K562 (cell line): ENCODE measurements around the gene CASP7.

ENCODE experiments used
- EZH2 ChIP-seq: IDR thresholded peaks from 2 replicates; pipeline ENCODE4 v1.6.1; 2012; ENCODE audit warnings: low read depth, mild to moderate bottlenecking, inconsistent platforms, low read length, borderline replicate concordance
- HDAC1 ChIP-seq, 2 experiments: fragments of 450-650 bp; IDR thresholded peaks; 2 replicates each; pipeline ENCODE4 v1.6.1; 2016 to 2017; ENCODE audit warnings: inconsistent platforms in 1 of 2, mild to moderate bottlenecking in 1 of 2, moderate library complexity in 1 of 2
- JUN ChIP-seq, 2 experiments: sonication (generic) in 1 of 2; formaldehyde crosslinking in 1 of 2; IDR thresholded peaks; 2 replicates each; pipeline versions ENCODE4 v1.6.1 to v1.8.0; 2012 to 2022; ENCODE audit warnings: borderline replicate concordance in 2 of 2, mild to moderate bottlenecking in 2 of 2, improper control_type of control experiment in 1 of 2, low read depth in 1 of 2, low read length in 1 of 2, missing genetic modification reagents in 1 of 2
- NCOA1 ChIP-seq: fragments of 450-650 bp; IDR thresholded peaks from 2 replicates; pipeline ENCODE4 v1.6.1; 2016; ENCODE audit warnings: low read depth
- NFYB ChIP-seq: IDR thresholded peaks from 2 replicates; pipeline ENCODE4 v1.6.1; 2011; ENCODE audit warnings: mild to moderate bottlenecking, moderate library complexity; ENCODE audit not compliant: insufficient read length; ENCODE audit errors: extremely low read depth
- POLR2A ChIP-seq: fragments of 450-650 bp; conservative IDR thresholded peaks from 2 replicates; pipeline ENCODE4 v1.6.1; 2016
- POLR2AphosphoS5 ChIP-seq: IDR thresholded peaks from 2 replicates; pipeline ENCODE4 v1.6.1; 2011; ENCODE audit warnings: mild to moderate bottlenecking, low read depth, low read length, moderate library complexity; ENCODE audit not compliant: control insufficient read depth, insufficient read depth
- SP2 ChIP-seq: IDR thresholded peaks from 2 replicates; pipeline ENCODE4 v1.6.1; 2011; ENCODE audit warnings: mild to moderate bottlenecking, low read depth, low read length, moderate library complexity; ENCODE audit not compliant: poor library complexity, severe bottlenecking; ENCODE audit errors: extremely low read depth
- STAT5B ChIP-seq: fragments of 250-450 bp; sonication (Bioruptor Pico); IDR thresholded peaks from 2 replicates; pipeline ENCODE4 v1.8.0; 2021; ENCODE audit warnings: mild to moderate bottlenecking, inconsistent platforms
- XRCC5 ChIP-seq: fragments of 200-400 bp; formaldehyde crosslinking; IDR thresholded peaks from 2 replicates; pipeline ENCODE4 v1.6.1; 2017; ENCODE audit warnings: low read depth, mild to moderate bottlenecking, low read length
- ZNF707 ChIP-seq: fragments of 250-450 bp; sonication (Bioruptor Pico); conservative IDR thresholded peaks from 2 replicates; pipeline ENCODE4 v1.8.0; 2022; ENCODE audit warnings: inconsistent platforms, mild to moderate bottlenecking, moderate library complexity
- ZNF780A ChIP-seq: fragments of 250-450 bp; sonication (Bioruptor Pico); IDR thresholded peaks from 2 replicates; pipeline ENCODE4 v1.5.0; 2021; ENCODE audit warnings: mild to moderate bottlenecking
- TF ChIP-seq, protein P1 (sequence below): fragments of 250-450 bp; sonication (Bioruptor Pico); IDR thresholded peaks from 2 replicates; pipeline ENCODE4 v1.5.0; 2020; ENCODE audit warnings: mild to moderate bottlenecking
- TF ChIP-seq, protein P2 (sequence below), 2 experiments: fragments of 450-650 bp in 1 of 2; sonication (generic) in 1 of 2; formaldehyde crosslinking in 1 of 2; IDR thresholded peaks in 1 of 2; conservative IDR thresholded peaks in 1 of 2; 2 replicates each; pipeline versions ENCODE4 v1.6.1 to v1.8.1; 2016 to 2023; ENCODE audit warnings: mild to moderate bottlenecking in 2 of 2, moderate library complexity in 2 of 2, inconsistent platforms in 1 of 2, missing genetic modification reagents in 1 of 2

DNA sequence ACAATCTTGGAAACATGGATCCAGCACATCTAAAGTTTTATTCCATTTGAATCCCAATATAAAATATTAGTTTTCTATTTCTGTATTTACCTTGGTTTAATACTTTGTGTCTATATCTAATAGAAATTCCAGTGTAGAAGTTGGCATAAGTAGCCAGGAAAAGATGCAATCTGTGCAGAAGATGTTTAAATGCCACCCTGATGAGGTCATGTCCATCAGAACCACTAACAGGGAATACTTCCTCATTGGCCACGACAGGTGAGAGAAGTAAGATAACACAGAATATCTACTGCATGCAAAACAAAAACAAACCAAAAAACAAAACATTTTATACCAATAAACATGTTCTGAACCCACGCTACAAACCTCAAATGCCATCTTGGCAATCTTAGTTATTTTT lies 87.5 kb downstream of the CASP7 start:
- TF ChIP-seq, protein P1, sequence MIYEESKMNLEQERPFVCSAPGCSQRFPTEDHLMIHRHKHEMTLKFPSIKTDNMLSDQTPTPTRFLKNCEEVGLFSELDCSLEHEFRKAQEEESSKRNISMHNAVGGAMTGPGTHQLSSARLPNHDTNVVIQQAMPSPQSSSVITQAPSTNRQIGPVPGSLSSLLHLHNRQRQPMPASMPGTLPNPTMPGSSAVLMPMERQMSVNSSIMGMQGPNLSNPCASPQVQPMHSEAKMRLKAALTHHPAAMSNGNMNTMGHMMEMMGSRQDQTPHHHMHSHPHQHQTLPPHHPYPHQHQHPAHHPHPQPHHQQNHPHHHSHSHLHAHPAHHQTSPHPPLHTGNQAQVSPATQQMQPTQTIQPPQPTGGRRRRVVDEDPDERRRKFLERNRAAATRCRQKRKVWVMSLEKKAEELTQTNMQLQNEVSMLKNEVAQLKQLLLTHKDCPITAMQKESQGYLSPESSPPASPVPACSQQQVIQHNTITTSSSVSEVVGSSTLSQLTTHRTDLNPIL (CRISPR knock-in tag), result no peak
- TF ChIP-seq, protein P2, sequence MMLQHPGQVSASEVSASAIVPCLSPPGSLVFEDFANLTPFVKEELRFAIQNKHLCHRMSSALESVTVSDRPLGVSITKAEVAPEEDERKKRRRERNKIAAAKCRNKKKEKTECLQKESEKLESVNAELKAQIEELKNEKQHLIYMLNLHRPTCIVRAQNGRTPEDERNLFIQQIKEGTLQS (IDR thresholded peaks at IDR 0.05), result no peak
- TF ChIP-seq, protein P2 (CRISPR knock-in tag; conservative IDR thresholded peaks at IDR 0.05), result no peak
- TF ChIP-seq XRCC5, result no peak
- no peak for TF ChIP-seq POLR2A
- no peak for TF ChIP-seq EZH2
- no peak for TF ChIP-seq HDAC1 (IDR thresholded peaks at IDR 0.05)
- TF ChIP-seq JUN (IDR thresholded peaks at IDR 0.05; ENCODE audit: borderline replicate concordance, low read depth, low read length), result no peak
- no peak for TF ChIP-seq JUN (CRISPR knock-in tag; IDR thresholded peaks at IDR 0.05; ENCODE audit: borderline replicate concordance)
- no peak for TF ChIP-seq ZNF780A (CRISPR knock-in tag)
- no peak for TF ChIP-seq NCOA1
- no peak for TF ChIP-seq STAT5B (CRISPR knock-in tag)
- no peak for TF ChIP-seq ZNF707 (CRISPR knock-in tag)
- no peak for TF ChIP-seq POLR2AphosphoS5
- TF ChIP-seq NFYB, result no peak
- TF ChIP-seq SP2, result no peak
